ENCODE data around the gene HHIPL1.
"Not testable (repeated sequence)": the region's sequence is repeated elsewhere in the genome, so short reads cannot be mapped to it uniquely, and the experiment has no call there.

The HHIPL1 gene

DNA sequence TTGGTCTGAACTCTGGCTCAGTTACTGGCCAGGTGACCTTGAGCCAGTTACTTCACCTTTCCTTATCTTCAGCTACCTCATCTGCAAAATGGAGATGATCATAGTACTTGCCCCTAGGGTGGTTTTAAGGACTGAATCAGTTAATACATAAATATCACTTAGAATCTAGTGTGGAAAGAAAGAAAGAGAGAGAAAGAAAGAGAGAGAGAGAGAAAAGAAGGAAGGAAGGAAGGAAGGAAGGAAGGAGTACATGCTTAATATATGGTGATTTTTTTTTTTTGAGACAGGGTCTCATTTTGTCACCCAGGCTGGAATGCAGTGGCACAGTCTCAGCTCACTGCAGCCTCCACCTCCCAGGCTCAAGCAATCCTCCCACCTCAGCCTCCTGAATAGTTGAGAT lies 16.3 kb downstream of the HHIPL1 start:
- DNase-seq = not testable (repeated sequence)

DNA sequence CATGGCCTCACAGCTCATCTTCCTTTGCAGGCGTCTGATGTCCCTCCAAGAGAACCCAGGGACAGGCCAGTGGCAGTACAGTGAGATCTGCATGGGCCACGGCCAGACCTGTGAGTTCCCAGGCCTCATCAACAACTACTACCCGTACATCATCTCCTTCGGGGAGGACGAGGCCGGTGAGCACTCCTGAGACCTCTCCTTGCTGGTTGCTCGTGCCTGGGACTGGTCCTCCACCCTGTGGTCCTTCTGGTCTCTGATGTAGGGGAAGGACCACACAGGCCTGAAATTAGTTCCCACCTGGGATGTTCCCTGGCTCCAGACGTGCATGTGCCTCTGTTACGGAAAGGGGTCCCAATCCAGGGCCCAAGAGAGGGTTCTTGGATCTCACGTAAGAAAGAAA lies 17.9 kb downstream of the HHIPL1 start:
- no peak for DNase-seq

GRCh38 chr14:99663386-99664057 lies 18.6 kb downstream of the HHIPL1 start:
- DNase-seq = no peak

DNA sequence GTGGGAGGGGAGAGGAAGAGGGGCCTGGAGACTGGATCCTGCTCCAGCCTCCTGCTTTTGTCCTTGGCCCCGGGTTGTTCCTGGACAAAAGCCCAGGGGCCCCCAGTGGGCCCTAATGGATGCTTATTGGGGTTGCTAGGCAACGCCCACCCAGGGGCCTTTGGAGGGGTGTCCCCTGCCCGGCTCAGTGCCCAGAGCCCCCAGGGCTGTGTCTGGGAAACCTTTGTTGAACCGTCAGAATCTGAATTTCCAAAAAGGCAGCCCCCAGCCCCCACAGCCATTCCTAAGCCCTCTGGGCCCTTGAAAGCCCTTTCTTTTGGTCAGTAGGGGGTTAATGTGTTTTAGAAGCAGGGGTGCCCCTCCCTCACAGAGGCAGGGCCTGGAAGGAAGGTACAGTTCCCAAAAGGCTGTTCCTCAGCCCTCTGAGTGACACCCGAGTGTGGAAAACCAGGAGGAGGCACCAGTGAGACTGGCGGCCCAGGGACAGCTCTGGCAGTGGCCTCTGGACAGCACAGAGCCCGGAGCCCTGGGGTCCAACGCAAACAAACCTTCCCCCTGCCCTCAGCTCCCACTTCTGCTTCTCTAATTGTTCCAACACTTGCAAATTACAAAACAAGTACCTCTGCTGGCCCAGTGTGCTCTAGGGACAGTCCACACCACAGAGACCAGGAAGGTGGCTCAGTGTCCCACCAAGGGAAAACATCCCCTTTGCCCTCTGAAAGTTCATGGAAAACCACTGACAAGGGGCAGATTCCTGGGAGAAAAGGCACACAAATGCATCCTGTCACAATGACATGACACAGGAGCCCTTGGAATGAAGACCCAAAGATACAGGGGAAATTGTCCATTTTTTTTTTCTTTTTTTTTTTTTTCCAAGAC lies 19.4 kb downstream of the HHIPL1 start:
- no peak for DNase-seq

- DNase-seq = no peak
Observed at GRCh38 chr14:99664937-99665273, 20.0 kb downstream of the HHIPL1 start.

GRCh38 chr14:99666533-99666932 lies 21.6 kb downstream of the HHIPL1 start:
- DNase-seq = no peak

DNA sequence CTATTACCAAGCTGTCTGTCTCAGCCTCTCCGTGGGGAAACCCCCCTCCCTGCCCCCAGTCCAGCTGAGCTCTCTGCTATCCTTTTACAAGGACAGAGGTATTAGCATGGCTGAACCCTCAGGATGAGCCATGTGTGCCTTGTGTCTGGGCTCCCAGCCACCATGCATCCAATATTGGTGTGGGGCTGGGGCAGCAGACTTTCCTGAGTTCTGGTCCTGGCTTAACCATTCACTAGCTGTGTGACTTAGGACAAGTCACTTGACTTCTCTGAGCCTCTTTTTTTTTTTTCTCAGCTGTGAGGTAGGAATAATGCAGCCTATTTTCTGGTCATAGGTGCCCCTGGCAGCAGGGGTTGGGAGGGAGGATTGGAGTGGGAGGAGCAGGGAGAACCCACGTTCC lies 22.1 kb downstream of the HHIPL1 start:
- DNase-seq = no peak

- no peak for DNase-seq
Observed at GRCh38 chr14:99667821-99668220, 22.9 kb downstream of the HHIPL1 start.

- DNase-seq = no peak
Observed at GRCh38 chr14:99668307-99669295, 23.7 kb downstream of the HHIPL1 start.

GRCh38 chr14:99670361-99671234 lies 25.7 kb downstream of the HHIPL1 start:
- DNase-seq = peak; percentile 38

DNA sequence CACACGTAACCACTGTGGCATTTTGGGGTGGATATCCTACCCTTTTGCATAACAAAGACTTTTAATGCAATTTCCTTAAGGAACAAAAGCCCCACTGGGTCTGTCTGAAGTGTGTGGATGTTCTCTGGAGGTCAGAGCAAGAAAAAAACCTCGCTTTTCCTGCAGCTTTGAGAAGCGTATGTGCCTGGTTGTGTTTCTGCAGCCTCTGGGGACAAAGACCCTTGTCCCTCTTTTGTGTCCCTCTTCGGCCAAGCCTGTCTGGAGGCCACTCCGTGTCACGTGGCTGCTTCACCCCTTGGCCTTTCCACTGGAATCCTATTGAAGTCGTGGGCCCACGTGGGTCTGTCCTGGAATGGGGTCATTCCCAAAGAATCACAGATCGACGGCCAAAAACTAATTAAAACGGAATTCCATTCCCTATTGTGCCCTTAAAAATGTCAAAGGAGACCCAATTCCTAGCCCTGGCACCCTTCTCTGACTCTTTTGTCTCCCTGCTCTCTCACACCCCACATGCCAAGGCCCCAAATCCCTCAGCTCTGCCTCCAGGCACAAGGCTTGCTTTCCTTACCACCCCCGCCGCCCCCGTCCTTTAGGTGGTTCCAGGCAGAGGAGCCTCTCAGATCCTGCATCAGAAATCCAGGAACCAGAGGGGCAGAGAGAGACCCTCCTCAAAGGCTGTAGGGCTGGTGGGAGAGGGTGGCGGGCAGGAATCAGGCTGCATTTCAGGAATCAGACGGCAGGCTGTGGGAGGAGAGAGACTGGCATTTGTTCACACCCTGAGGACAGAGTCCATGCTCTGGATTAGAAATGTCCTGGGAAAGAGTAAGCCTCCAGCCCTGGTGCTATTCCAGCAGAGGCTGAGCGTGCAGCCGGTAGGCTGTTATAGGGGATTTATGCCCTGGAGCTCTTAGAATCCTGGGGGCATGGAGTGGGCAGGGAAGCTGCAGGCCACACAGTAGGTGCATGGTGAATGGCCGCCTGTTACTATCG lies 26.6 kb downstream of the HHIPL1 start:
- DNase-seq = no peak

DNA sequence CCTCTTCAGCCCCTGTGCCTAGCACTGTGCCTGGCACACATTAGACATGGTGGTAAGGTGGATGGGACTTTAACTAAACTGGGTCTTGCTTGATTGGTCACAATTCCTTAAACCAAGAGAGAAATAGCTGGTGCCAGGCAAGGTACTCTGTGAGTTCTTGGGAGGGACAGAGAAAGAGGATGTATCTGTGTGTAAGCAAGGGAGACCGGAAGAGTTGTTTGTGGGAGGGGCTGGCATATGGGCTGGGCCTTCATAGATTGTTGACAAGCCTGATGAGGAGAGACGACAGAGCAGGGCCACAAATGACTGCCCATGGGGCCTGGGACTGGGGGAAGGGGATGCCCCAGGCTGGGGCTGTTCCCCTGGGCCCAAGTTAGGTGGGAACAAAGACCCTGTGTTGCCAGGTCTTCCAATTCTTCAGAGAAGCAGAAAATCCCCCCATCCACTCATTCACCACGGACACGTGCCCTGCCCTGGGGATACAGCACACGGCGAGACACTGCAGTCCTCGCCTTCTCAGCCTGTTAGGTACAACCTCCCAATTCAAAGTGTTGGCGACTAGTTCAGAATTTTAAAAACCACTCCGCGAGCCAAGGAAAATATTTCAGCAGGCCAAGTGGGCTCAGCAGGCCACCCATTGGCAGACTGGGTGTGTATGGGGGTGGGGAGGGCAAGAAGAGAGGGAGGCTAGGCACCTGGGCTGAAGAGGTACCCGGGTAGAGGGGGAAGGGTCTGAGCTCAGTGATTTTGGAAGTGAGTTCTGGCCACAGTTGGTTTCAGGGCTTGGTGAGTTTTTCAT lies 27.8 kb downstream of the HHIPL1 start:
- DNase-seq = no peak

- no peak for DNase-seq
Observed at GRCh38 chr14:99673305-99674063, 28.6 kb downstream of the HHIPL1 start.

DNA sequence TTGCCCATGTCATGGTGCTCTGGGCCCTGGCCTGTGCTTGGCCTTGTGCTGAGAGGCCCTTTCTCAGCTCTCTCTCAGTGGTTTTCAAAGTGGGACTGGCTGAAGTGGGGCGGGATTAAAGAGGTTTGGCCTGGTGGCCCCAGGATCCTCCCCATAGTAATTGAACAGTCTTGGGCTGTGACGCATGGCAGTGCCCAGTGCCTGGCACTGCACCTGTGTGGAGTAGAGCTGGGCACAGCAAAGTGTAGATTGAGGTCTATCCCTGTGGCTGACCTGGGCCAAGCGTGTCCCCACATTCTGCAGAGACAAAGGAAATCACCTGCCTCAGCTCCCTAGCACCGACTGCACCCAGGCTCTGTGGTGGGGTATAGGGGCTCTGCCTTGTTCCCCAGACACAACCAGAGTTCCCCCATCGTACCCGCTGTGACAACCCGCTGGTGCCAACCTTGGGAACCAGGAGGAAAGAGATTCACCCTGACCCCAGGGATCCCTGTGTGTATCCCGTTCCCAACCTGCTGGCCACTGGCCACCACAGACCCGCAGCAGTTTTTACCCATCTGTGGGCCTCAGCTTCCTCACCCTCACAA lies 29.2 kb downstream of the HHIPL1 start:
- DNase-seq = no peak

- DNase-seq = no peak
Observed at GRCh38 chr14:99674776-99675381, 29.9 kb downstream of the HHIPL1 start.

GRCh38 chr14:99675382-99675835 lies 30.5 kb downstream of the HHIPL1 start:
- no peak for DNase-seq

GRCh38 chr14:99675951-99676350 lies 31.0 kb downstream of the HHIPL1 start:
- no peak for DNase-seq

DNA sequence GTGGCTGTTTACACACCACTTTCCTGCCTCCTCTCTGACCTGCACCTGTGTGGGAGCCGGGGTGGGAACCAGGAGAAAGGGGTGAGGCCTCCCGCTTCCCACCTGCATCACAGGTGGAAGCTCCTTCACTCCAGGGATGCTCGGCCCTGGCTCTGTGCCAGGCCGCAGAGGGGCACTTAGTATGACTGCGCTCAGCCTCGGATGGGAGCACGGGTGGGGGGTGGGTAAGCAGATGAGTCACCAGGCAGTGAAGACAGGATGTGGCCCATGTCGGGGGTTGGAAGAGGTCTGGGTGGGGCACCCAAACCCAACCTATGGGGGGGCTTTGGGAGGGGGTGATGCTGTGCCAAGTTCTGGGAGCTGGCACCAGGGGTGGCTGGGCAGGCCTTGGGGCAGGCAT lies 31.7 kb downstream of the HHIPL1 start:
- peak; percentile 16 for DNase-seq

All from fibroblast of skin of back (primary cell).